HFFc6 (cell line): ENCODE results near the gene TMCC3. TPM values are rescaled to one million over a fixed set of nuclear protein-coding genes. Genes with fewer than 3 reads are reported as not detected.
"Not testable (repeated sequence)": the region's sequence is repeated elsewhere in the genome, so short reads cannot be mapped to it uniquely, and the experiment has no call there.

Source experiments
- DNase-seq: peaks from one replicate; pipeline ENCODE4 v3.0.0-alpha.2; 2018
- H3K27ac Mint-ChIP-seq: 2 replicates; pipeline ENCODE4 v1.8.0; 2020; ENCODE audit warnings: mild to moderate bottlenecking, mixed read lengths
- H3K27me3 Mint-ChIP-seq: 2 replicates; pipeline ENCODE4 v1.8.0; 2021; ENCODE audit warnings: mild to moderate bottlenecking, moderate library complexity, mixed read lengths; ENCODE audit not compliant: insufficient read depth
- H3K36me3 Mint-ChIP-seq: 2 replicates; pipeline ENCODE4 v1.8.0; 2021; ENCODE audit warnings: low read depth, mixed read lengths
- H3K4me1 Mint-ChIP-seq: 2 replicates; pipeline ENCODE4 v1.8.0; 2020; ENCODE audit warnings: low read depth, mixed read lengths
- H3K4me3 Mint-ChIP-seq: 2 replicates; pipeline ENCODE4 v1.8.0; 2020; ENCODE audit warnings: mild to moderate bottlenecking, moderate library complexity, mixed read lengths
- H3K9me3 Mint-ChIP-seq: 2 replicates; pipeline ENCODE4 v1.8.0; 2020; ENCODE audit warnings: mild to moderate bottlenecking, mixed read lengths
- CTCF ChIP-seq: fragments of 200-600 bp; sonication (generic); IDR thresholded peaks from 2 replicates; pipeline ENCODE4 v1.5.0; 2021; ENCODE audit warnings: antibody characterized with exemption, mild to moderate bottlenecking
- total RNA-seq, 6 experiments: library from RNA; stranded (reverse); fragmentation: NEBNext Ultra II Directional; extraction: Animal tissue kit (Norgen Biotek cat#: 25700); gene quantifications; 2 replicates in 1 of 6; 3 replicates in 5 of 6; pipeline ENCODE4 v1.2.3, GENCODE V29; 2021

The TMCC3 gene
- total RNA-seq, 6 experiments from 2014 or later: not detected

- H3K36me3 Mint-ChIP-seq: no peaks in the 10 kb centered on the region
- peaks cover 9% of the 10 kb centered on the region for H3K27me3 Mint-ChIP-seq
- H3K4me1 Mint-ChIP-seq: no peaks in the 10 kb centered on the region
- no peak overlapping the region for H3K4me3 Mint-ChIP-seq
- H3K9me3 Mint-ChIP-seq: peaks cover 12% of the 10 kb centered on the region; the same call in 1 of the 2 replicates
- no peak overlapping the region for H3K27ac Mint-ChIP-seq
- peak; percentile 81 for TF ChIP-seq CTCF
- no peak for DNase-seq
Observed at GRCh38 chr12:94603434-94604365, 46.7 kb downstream of the TMCC3 start.

GRCh38 chr12:94602024-94602423 is 48.3 kb downstream of the TMCC3 start:
- no peak overlapping the region for H3K4me3 Mint-ChIP-seq
- H3K4me1 Mint-ChIP-seq: no peaks in the 10 kb centered on the region
- no peak for TF ChIP-seq CTCF
- no peak overlapping the region for H3K27ac Mint-ChIP-seq
- peaks cover 7% of the 10 kb centered on the region; the same call in 1 of the 2 replicates for H3K9me3 Mint-ChIP-seq
- H3K27me3 Mint-ChIP-seq: peaks cover 7% of the 10 kb centered on the region
- no peaks in the 10 kb centered on the region for H3K36me3 Mint-ChIP-seq
- no peak for DNase-seq

- H3K4me3 Mint-ChIP-seq, H3K27me3 Mint-ChIP-seq, DNase-seq, H3K9me3 Mint-ChIP-seq, H3K4me1 Mint-ChIP-seq, H3K27ac Mint-ChIP-seq, H3K36me3 Mint-ChIP-seq: not testable (repeated sequence)
Observed at GRCh38 chr12:94601307-94601706, 49.0 kb downstream of the TMCC3 start.

GRCh38 chr12:94599189-94599588 is 51.2 kb downstream of the TMCC3 start:
- no peak for TF ChIP-seq CTCF
- H3K27ac Mint-ChIP-seq: no peak overlapping the region
- H3K27me3 Mint-ChIP-seq: peaks cover 4% of the 10 kb centered on the region
- H3K36me3 Mint-ChIP-seq: no peaks in the 10 kb centered on the region
- H3K4me1 Mint-ChIP-seq: no peaks in the 10 kb centered on the region
- no peak for DNase-seq
- no peaks in the 10 kb centered on the region for H3K9me3 Mint-ChIP-seq
- no peak overlapping the region for H3K4me3 Mint-ChIP-seq

GRCh38 chr12:94597268-94597667 is 53.1 kb downstream of the TMCC3 start:
- no peak overlapping the region for H3K27ac Mint-ChIP-seq
- TF ChIP-seq CTCF: no peak
- H3K4me3 Mint-ChIP-seq: no peak overlapping the region
- H3K9me3 Mint-ChIP-seq: no peaks in the 10 kb centered on the region
- no peak for DNase-seq
- H3K36me3 Mint-ChIP-seq: no peaks in the 10 kb centered on the region
- no peaks in the 10 kb centered on the region for H3K4me1 Mint-ChIP-seq
- H3K27me3 Mint-ChIP-seq: peaks cover 5% of the 10 kb centered on the region

GRCh38 chr12:94596596-94596995 is 53.8 kb downstream of the TMCC3 start:
- H3K9me3 Mint-ChIP-seq: no peaks in the 10 kb centered on the region
- no peak overlapping the region for H3K27ac Mint-ChIP-seq
- H3K4me1 Mint-ChIP-seq: no peaks in the 10 kb centered on the region
- no peak overlapping the region for H3K4me3 Mint-ChIP-seq
- peaks cover 6% of the 10 kb centered on the region for H3K27me3 Mint-ChIP-seq
- TF ChIP-seq CTCF: no peak
- DNase-seq: no peak
- H3K36me3 Mint-ChIP-seq: no peaks in the 10 kb centered on the region
